ENCODE data around the gene GRAMD1B.

The GRAMD1B gene

GRCh38 chr11:123585706-123586105 is 155.6 kb downstream of the GRAMD1B start:
- Histone ChIP-seq H3K36me3 (ENCODE audit: control insufficient read depth, insufficient read depth, low read length) (0 out of 2 replicates have a peak, but pooled peaks cover 4% of the 10 kb centered on the region), H3K4me3 (replicated peaks; ENCODE audit: low read depth, low read length) (no peak overlapping the region), H3K27me3 (replicated peaks; ENCODE audit: control insufficient read depth, insufficient read depth, low read length) (no peaks in the 10 kb centered on the region)
- DNase-seq (ENCODE audit: extremely low read depth, insufficient read length), result no peak
- TF ChIP-seq CTCF (IDR thresholded peaks at IDR 0.05; ENCODE audit: insufficient read depth, low read length, poor library complexity, severe bottlenecking), result no peak

DNA sequence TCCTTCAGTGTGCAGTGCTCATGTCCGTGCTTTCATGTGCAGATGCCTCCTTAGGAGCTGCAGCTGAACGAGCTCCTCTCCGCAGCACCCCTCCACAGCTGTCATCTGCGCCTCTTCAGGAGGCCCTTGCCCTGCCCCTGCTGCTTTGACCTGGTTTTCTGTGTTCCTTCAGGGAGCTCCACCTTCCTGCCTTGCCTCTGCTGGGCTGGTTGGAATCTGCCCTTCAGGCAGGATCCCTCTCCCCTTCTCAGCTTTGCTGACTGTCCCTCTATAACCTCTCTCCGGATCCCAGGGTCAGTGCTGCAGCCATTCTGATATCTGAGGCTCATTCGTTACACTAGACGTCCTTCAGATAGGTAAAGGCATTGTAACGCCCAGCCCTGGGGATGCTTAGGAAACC is 156.5 kb downstream of the GRAMD1B start:
- no peak for TF ChIP-seq CTCF (IDR thresholded peaks at IDR 0.05; ENCODE audit: insufficient read depth, low read length, poor library complexity, severe bottlenecking)
- Histone ChIP-seq H3K4me3 (replicated peaks; ENCODE audit: low read depth, low read length) (no peak overlapping the region), H3K27me3 (replicated peaks; ENCODE audit: control insufficient read depth, insufficient read depth, low read length) (no peaks in the 10 kb centered on the region), H3K36me3 (ENCODE audit: control insufficient read depth, insufficient read depth, low read length) (0 out of 2 replicates have a peak, but pooled peaks cover 4% of the 10 kb centered on the region)
- no peak for DNase-seq (ENCODE audit: extremely low read depth, insufficient read length)

- no peak for TF ChIP-seq CTCF (IDR thresholded peaks at IDR 0.05; ENCODE audit: insufficient read depth, low read length, poor library complexity, severe bottlenecking)
- Histone ChIP-seq H3K36me3 (ENCODE audit: control insufficient read depth, insufficient read depth, low read length) (0 out of 2 replicates have a peak, but pooled peaks cover 2% of the 10 kb centered on the region), H3K4me3 (replicated peaks; ENCODE audit: low read depth, low read length) (no peak overlapping the region), H3K27me3 (replicated peaks; ENCODE audit: control insufficient read depth, insufficient read depth, low read length) (no peaks in the 10 kb centered on the region)
- no peak for DNase-seq (ENCODE audit: extremely low read depth, insufficient read length)
Measured at GRCh38 chr11:123587044-123587443, 157.0 kb downstream of the GRAMD1B start.

DNA sequence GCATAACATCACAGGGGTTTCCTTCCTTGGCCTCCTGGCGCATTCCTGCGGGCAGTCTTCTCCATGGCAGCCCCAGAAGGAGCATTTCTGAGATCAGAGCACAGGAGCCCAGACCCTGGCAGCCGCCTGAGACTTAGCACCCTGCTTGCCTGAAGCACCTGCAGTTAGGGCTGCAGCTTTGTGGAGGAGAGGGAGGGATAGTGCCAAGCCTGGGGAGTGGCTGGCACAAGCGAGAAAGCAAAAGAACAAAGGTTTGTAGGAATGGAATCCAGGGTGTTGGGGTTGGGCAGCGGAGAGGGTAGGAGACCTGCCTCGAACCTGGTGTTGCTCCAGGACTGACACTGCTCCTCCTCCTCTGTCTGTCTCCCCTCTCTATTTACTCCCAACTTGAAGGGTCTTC is 157.5 kb downstream of the GRAMD1B start:
- 0 out of 2 replicates have a peak, but pooled peaks cover 2% of the 10 kb centered on the region for H3K36me3 ChIP-seq (ENCODE audit: control insufficient read depth, insufficient read depth, low read length)
- no peak for TF ChIP-seq CTCF (IDR thresholded peaks at IDR 0.05; ENCODE audit: insufficient read depth, low read length, poor library complexity, severe bottlenecking)
- H3K27me3 ChIP-seq (replicated peaks; ENCODE audit: control insufficient read depth, insufficient read depth, low read length), result no peaks in the 10 kb centered on the region
- DNase-seq (ENCODE audit: extremely low read depth, insufficient read length), result no peak
- no peak overlapping the region for H3K4me3 ChIP-seq (replicated peaks; ENCODE audit: low read depth, low read length)

GRCh38 chr11:123588117-123588863 is 158.2 kb downstream of the GRAMD1B start:
- H3K4me3 ChIP-seq (replicated peaks; ENCODE audit: low read depth, low read length), result no peak overlapping the region
- no peaks in the 10 kb centered on the region for H3K27me3 ChIP-seq (replicated peaks; ENCODE audit: control insufficient read depth, insufficient read depth, low read length)
- DNase-seq (ENCODE audit: extremely low read depth, insufficient read length), result no peak
- no peak for TF ChIP-seq CTCF (IDR thresholded peaks at IDR 0.05; ENCODE audit: insufficient read depth, low read length, poor library complexity, severe bottlenecking)
- 0 out of 2 replicates have a peak, but pooled peaks cover 2% of the 10 kb centered on the region for H3K36me3 ChIP-seq (ENCODE audit: control insufficient read depth, insufficient read depth, low read length)

All from GM06990 (cell line).